ENCODE measurements around the gene COMMD7. TPM values are rescaled to one million over a fixed set of nuclear protein-coding genes. Genes with fewer than 3 reads are reported as not detected.

The COMMD7 gene
- total RNA-seq, 1 experiment from 2014 or later: 66.1 TPM

DNA sequence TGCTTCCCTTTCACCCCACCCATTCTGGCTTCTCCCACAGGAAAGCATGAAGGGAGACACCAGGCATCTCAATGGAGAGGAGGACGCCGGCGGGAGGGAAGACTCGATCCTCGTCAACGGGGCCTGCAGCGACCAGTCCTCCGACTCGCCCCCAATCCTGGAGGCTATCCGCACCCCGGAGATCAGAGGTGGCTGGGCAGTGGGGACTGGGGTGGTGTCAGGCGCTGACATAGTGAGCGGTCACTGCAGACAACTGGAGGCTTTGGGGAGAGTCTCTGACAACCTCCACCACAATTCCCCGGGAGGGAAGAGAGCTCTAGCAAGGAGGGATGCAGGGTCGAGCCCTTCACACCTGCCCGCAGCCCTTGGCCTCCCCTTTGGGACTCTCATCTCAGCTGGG lies 37.0 kb upstream of the COMMD7 start:
- no peaks in the 10 kb centered on the region for H3K23me2 ChIP-seq (ENCODE audit: insufficient read length, low read depth, low read length, poor library complexity, severe bottlenecking)
- DNase-seq: no peak
- H3K56ac ChIP-seq (ENCODE audit: insufficient read length, low read depth, low read length): no peak overlapping the region
- WGBS (ENCODE audit: extremely low coverage, insufficient read length, low lambda C conversion rate): no CpG with 5 or more reads among the region's 16 CpGs
- peaks cover 58 to 69% of the 10 kb centered on the region in 2 experiments for H3K4me1 Mint-ChIP-seq
- H3K27ac ChIP-seq (ENCODE audit: insufficient read length, low read depth, low read length): no peak overlapping the region
- H3K27me3 ChIP-seq (ENCODE audit: insufficient read depth, low read length): no peaks in the 10 kb centered on the region
- no peak overlapping the region for H3K4me2 ChIP-seq (ENCODE audit: insufficient read depth, insufficient read length, low read length)
- no peaks in the 10 kb centered on the region for H3K9me3 Mint-ChIP-seq
- no peak overlapping the region for H2BK5ac ChIP-seq (ENCODE audit: insufficient read length, low read length)
- peaks cover 63 to 96% (median 81%) of the 10 kb centered on the region in 3 experiments for H3K36me3 Mint-ChIP-seq (ENCODE audit: insufficient read depth in 1 of 3, low read depth in 3 of 3)
- H2AK5ac ChIP-seq (ENCODE audit: insufficient read length, low read length): no peak overlapping the region
- H4K8ac ChIP-seq (replicated peaks; ENCODE audit: insufficient read length, low read depth, low read length): no peak overlapping the region
- H3K79me1 ChIP-seq (ENCODE audit: insufficient read depth, low read depth, low read length, poor library complexity, severe bottlenecking): peaks cover 3% of the 10 kb centered on the region
- H3K4me3 Mint-ChIP-seq: no peak overlapping the region
- H3K23ac ChIP-seq (ENCODE audit: insufficient read length, low read depth, low read length): no peak overlapping the region
- no peak overlapping the region for H3K9ac ChIP-seq (ENCODE audit: extremely low read depth, insufficient read length, low read length)
- H3K14ac ChIP-seq (ENCODE audit: insufficient read depth, low read length): no peak overlapping the region
- H2AFZ ChIP-seq (ENCODE audit: low read length): no peak overlapping the region
- no peak overlapping the region for H2BK120ac ChIP-seq (ENCODE audit: low read depth, low read length, poor library complexity, severe bottlenecking)
- H4K20me1 ChIP-seq (ENCODE audit: control insufficient read depth, insufficient read depth, insufficient read length): peaks cover 2% of the 10 kb centered on the region
- no peak overlapping the region for H2BK20ac ChIP-seq (ENCODE audit: low read depth, low read length, poor library complexity, severe bottlenecking)
- H2BK12ac ChIP-seq (ENCODE audit: insufficient read length, low read depth, low read length): no peak overlapping the region
- TF ChIP-seq, protein P1, sequence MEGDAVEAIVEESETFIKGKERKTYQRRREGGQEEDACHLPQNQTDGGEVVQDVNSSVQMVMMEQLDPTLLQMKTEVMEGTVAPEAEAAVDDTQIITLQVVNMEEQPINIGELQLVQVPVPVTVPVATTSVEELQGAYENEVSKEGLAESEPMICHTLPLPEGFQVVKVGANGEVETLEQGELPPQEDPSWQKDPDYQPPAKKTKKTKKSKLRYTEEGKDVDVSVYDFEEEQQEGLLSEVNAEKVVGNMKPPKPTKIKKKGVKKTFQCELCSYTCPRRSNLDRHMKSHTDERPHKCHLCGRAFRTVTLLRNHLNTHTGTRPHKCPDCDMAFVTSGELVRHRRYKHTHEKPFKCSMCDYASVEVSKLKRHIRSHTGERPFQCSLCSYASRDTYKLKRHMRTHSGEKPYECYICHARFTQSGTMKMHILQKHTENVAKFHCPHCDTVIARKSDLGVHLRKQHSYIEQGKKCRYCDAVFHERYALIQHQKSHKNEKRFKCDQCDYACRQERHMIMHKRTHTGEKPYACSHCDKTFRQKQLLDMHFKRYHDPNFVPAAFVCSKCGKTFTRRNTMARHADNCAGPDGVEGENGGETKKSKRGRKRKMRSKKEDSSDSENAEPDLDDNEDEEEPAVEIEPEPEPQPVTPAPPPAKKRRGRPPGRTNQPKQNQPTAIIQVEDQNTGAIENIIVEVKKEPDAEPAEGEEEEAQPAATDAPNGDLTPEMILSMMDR (conservative IDR thresholded peaks at IDR 0.05): no peak
- H3K9me3 ChIP-seq (ENCODE audit: control insufficient read depth, low read depth, low read length): no peaks in the 10 kb centered on the region
- peaks cover 31% of the 10 kb centered on the region; the same call in 1 of the 2 replicates for H3K79me2 ChIP-seq (ENCODE audit: insufficient read depth, low read length)
- no peak overlapping the region for H3K4ac ChIP-seq (ENCODE audit: low read depth, low read length)
- H2BK15ac ChIP-seq (ENCODE audit: low read depth, low read length): no peak overlapping the region
- no peak overlapping the region for H3K18ac ChIP-seq (ENCODE audit: insufficient read length, low read depth, low read length)
- no peak overlapping the region for H4K5ac ChIP-seq (ENCODE audit: insufficient read length, low read depth, low read length)
- H4K91ac ChIP-seq (ENCODE audit: insufficient read length, low read depth, low read length): no peak overlapping the region
- H3T11ph ChIP-seq (ENCODE audit: low read length): no peak overlapping the region
- peaks cover 3% of the 10 kb centered on the region; the same call in 1 of the 2 replicates for H3K4me1 ChIP-seq (ENCODE audit: insufficient read depth, low read length)
- peak overlapping the region; percentile 70 to 84 (median 80); a peak in 6 of 7 replicates for H3K27ac Mint-ChIP-seq
- no peaks in the 10 kb centered on the region; the same call in 1 of the 2 replicates for H3K27me3 Mint-ChIP-seq (ENCODE audit: low read depth)
